Superior temporal gyrus (tissue), 1 donor: Measurements from ENCODE around the gene PCDHB4.
A peak's percentile ranks its signal among the peaks of the same experiment; 100 is the strongest.
"Not testable (repeated sequence)": the region's sequence is repeated elsewhere in the genome, so short reads cannot be mapped to it uniquely, and the experiment has no call there.

Source experiments
- DNase-seq: peaks from one replicate; pipeline ENCODE4 v3.0.0-alpha.2; 2016; ENCODE audit errors: extremely low spot score

Gene PCDHB4

GRCh38 chr5:141121563-141121962, at the start of gene PCDHB4:
PCDHB4 (plus strand) TSS chr5:141121818; CDS start chr5:141121999, 181 bp downstream.
- peak; percentile 63 for DNase-seq

- DNase-seq = no peak
Observed at GRCh38 chr5:141077826-141078225, 43.8 kb upstream of the PCDHB4 start.

GRCh38 chr5:141082228-141082627, 39.4 kb upstream of the PCDHB4 start:
- no peak for DNase-seq

- peak; percentile 70 for DNase-seq
Observed at GRCh38 chr5:141084487-141084989, 37.1 kb upstream of the PCDHB4 start.

GRCh38 chr5:141094481-141095262, 26.9 kb upstream of the PCDHB4 start, which contains the start of gene PCDHB2:
PCDHB2 (plus strand) TSS chr5:141094615; CDS start chr5:141094791, 176 bp downstream.
- DNase-seq = peak; percentile 55

GRCh38 chr5:141095263-141095641, 26.4 kb upstream of the PCDHB4 start:
- DNase-seq = no peak

GRCh38 chr5:141096181-141096580, 25.4 kb upstream of the PCDHB4 start:
- DNase-seq = not testable (repeated sequence)

- not testable (repeated sequence) for DNase-seq
Observed at GRCh38 chr5:141096586-141096985, 25.0 kb upstream of the PCDHB4 start.

- DNase-seq = peak; percentile 65
Observed at GRCh38 chr5:141100243-141100805, 21.3 kb upstream of the PCDHB4 start, which contains the start of gene PCDHB3. PCDHB3 (plus strand) TSS chr5:141100473; CDS start chr5:141100650, 177 bp downstream.

GRCh38 chr5:141101059-141101458, 20.6 kb upstream of the PCDHB4 start:
- no peak for DNase-seq

- DNase-seq = not testable (repeated sequence)
Observed at GRCh38 chr5:141102070-141102469, 19.5 kb upstream of the PCDHB4 start.

GRCh38 chr5:141102471-141102870, 19.1 kb upstream of the PCDHB4 start:
- DNase-seq = not testable (repeated sequence)

GRCh38 chr5:141105350-141105749, 16.3 kb upstream of the PCDHB4 start:
- DNase-seq = no peak

GRCh38 chr5:141119250-141119649, 2.4 kb upstream of the PCDHB4 start:
- no peak for DNase-seq

GRCh38 chr5:141121985-141122384, 367 bp downstream of the PCDHB4 start:
- no peak for DNase-seq

- DNase-seq = not testable (repeated sequence)
Observed at GRCh38 chr5:141123396-141124135, 1.9 kb downstream of the PCDHB4 start.

GRCh38 chr5:141127305-141127704, 5.7 kb downstream of the PCDHB4 start:
- DNase-seq = no peak

GRCh38 chr5:141135030-141135717, 13.6 kb downstream of the PCDHB4 start, which contains the start of gene PCDHB5:
PCDHB5 (plus strand) TSS chr5:141135206; CDS start chr5:141135435, 229 bp downstream.
- DNase-seq = peak; percentile 70

GRCh38 chr5:141135718-141136266, 14.2 kb downstream of the PCDHB4 start:
- no peak for DNase-seq

- DNase-seq = not testable (repeated sequence)
Observed at GRCh38 chr5:141137346-141137745, 15.7 kb downstream of the PCDHB4 start.

- DNase-seq = peak; percentile 15
Observed at GRCh38 chr5:141149812-141150211, 28.2 kb downstream of the PCDHB4 start, which contains the start of gene PCDHB6. PCDHB6 (plus strand) TSS chr5:141150057; CDS start chr5:141150258, 201 bp downstream.
